ENCODE data around the gene CBLB.

DNA sequence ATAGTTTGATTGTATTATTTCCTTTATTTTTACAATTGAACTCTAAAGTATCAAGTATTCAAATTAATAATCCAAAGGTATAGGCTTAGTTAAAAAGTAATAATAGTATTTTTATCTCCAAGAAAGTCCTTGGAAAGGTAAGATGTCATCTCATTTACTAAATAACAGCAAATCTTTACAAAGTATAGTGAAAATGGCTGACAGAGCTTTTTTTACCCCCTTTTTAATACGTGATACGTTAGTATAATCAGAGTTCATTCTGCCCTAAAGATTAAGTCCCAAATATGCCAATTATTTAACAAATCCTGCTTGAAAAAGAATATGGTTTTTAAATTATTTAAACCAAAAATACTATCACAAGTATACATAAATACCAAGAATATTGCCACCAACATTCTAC lies 12.2 kb downstream of the CBLB start:
- no peak for TF ChIP-seq ZNF768 (tag by site-specific recombination; IDR thresholded peaks at IDR 0.05)
- TF ChIP-seq, protein P1, sequence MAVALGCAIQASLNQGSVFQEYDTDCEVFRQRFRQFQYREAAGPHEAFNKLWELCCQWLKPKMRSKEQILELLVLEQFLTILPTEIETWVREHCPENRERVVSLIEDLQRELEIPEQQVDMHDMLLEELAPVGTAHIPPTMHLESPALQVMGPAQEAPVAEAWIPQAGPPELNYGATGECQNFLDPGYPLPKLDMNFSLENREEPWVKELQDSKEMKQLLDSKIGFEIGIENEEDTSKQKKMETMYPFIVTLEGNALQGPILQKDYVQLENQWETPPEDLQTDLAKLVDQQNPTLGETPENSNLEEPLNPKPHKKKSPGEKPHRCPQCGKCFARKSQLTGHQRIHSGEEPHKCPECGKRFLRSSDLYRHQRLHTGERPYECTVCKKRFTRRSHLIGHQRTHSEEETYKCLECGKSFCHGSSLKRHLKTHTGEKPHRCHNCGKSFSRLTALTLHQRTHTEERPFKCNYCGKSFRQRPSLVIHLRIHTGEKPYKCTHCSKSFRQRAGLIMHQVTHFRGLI (tag by site-specific recombination; IDR thresholded peaks at IDR 0.05): no peak
- TF ChIP-seq ZBTB7A (tag by site-specific recombination; IDR thresholded peaks at IDR 0.05; ENCODE audit: low read depth): no peak

Measured in HEK293 (cell line).